Ovary (tissue), 3 donors: ENCODE data around the gene OTOP3.

Source experiments
- EP300 ChIP-seq: sonication (generic); formaldehyde crosslinking; IDR thresholded peaks from one replicate; pipeline ENCODE4 v1.6.1; 2017; ENCODE audit warnings: antibody characterized with exemption
- POLR2A ChIP-seq: fragments of 450-650 bp; IDR thresholded peaks from one replicate; pipeline ENCODE4 v1.6.1; 2017; ENCODE audit warnings: antibody characterized with exemption, mild to moderate bottlenecking, moderate library complexity
- TF ChIP-seq, protein P1 (sequence below), 3 donors: fragments of 450-650 bp in 2 of 3; fragments of 200-600 bp in 1 of 3; IDR thresholded peaks; one replicate each; pipeline versions ENCODE4 v1.5.1 to v1.8.0; 2016 to 2022; ENCODE audit warnings: antibody characterized with exemption in 3 of 3, mild to moderate bottlenecking in 1 of 3
- donor health status: DM: no; HTN: no; CAD: no.

DNA sequence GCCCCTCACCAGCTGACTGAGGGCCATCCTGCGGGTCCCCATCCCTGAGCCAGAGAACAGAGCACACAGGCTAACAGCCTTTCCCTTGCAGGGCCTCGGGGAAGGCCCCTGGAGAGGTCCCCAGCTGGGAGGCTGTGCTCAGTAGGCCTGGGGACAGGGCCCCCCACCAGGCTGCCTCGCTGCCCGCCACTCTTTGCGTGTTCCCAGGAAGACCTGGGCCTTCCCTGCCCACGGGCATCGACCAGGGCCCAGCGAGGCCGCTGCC lies 36.1 kb downstream of the OTOP3 start:
- TF ChIP-seq EP300 (no peak), POLR2A (no peak)
- TF ChIP-seq, protein P1, sequence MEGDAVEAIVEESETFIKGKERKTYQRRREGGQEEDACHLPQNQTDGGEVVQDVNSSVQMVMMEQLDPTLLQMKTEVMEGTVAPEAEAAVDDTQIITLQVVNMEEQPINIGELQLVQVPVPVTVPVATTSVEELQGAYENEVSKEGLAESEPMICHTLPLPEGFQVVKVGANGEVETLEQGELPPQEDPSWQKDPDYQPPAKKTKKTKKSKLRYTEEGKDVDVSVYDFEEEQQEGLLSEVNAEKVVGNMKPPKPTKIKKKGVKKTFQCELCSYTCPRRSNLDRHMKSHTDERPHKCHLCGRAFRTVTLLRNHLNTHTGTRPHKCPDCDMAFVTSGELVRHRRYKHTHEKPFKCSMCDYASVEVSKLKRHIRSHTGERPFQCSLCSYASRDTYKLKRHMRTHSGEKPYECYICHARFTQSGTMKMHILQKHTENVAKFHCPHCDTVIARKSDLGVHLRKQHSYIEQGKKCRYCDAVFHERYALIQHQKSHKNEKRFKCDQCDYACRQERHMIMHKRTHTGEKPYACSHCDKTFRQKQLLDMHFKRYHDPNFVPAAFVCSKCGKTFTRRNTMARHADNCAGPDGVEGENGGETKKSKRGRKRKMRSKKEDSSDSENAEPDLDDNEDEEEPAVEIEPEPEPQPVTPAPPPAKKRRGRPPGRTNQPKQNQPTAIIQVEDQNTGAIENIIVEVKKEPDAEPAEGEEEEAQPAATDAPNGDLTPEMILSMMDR (IDR thresholded peaks at IDR 0.05) = no peak
